ENCODE data around the gene R3HDM2.
"Not testable (repeated sequence)": the region's sequence is repeated elsewhere in the genome, so short reads cannot be mapped to it uniquely, and the experiment has no call there.

The R3HDM2 gene

DNA sequence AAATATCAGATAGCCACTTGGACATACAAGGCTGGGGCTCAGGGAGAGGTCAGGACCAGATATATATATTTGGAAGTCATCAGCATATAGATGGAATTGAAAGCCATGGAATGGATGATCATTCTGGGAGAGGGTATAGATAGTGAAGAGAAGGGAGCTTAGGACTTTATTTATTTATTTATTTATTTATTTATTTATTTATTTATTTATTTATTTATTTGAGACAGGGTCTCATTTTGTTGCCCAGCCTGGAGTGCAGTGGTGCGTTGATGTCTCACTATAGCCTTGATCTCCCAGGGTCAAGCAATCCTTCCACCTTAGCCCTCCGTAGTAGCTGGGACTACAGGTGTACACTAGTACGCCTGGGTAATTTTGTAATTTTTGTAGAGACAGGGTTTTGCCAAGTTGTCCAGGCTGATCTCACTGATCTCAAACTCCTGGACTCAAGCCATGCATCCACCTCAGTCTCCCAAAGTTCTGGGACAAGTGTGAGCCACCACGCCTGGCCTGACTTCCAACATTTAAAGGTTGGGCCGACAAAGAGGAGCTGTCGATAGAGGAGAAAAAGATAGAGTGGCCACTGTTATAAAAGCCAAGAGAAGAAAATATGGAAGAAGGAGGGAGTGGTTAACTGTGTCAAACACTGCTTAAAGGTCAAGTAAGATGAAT lies 15.6 kb upstream of the R3HDM2 start:
- H3K4me3 ChIP-seq (ENCODE audit: low read depth, low read length) = no peak overlapping the region
- DNase-seq (ENCODE audit: low read depth) = no peak
- TF ChIP-seq CTCF (IDR thresholded peaks at IDR 0.05; ENCODE audit: low read depth, low read length, missing control alignments) = no peak

DNA sequence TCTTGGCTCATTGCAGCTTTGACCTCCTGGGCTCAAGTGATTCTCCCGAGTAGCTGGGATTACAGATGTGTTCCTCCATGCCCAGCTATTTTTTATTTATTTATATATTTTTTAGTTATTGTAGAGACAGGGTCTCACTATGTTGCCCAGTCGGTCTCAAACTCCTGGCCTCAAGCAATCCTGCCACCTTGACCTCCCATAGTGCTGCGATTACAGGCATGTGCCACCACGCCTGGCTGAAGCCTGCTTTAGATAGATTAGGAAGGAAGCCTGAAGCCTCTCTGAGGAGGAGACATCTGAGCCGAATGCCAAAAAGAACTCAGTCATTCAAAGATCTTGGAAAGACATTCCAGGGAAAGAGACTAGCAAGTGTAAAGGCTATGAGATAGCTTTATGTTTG lies 13.9 kb upstream of the R3HDM2 start:
- no peak for TF ChIP-seq CTCF (IDR thresholded peaks at IDR 0.05; ENCODE audit: low read depth, low read length, missing control alignments)
- no peak overlapping the region for H3K4me3 ChIP-seq (ENCODE audit: low read depth, low read length)
- DNase-seq (ENCODE audit: low read depth) = no peak

DNA sequence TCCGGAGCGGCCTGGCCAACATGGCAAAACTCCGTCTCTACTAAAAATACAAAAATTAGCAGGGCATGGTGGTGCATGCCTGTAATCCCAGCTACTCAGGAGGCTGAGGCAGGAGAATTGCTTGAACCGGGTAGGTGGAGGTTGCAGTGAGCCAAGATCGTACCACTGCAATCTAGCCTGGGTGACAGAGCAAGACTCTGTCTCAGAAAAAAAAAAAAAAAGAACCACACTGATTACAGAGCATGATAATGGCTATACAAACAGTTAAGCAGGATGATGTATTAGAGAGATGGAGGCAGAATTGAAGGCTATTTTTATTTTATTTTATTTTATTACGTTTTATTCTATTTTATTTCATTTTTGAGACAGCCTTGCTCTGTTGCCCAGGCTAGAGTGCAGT lies 13.5 kb upstream of the R3HDM2 start:
- H3K4me3 ChIP-seq (ENCODE audit: low read depth, low read length); DNase-seq (ENCODE audit: low read depth): not testable (repeated sequence)

DNA sequence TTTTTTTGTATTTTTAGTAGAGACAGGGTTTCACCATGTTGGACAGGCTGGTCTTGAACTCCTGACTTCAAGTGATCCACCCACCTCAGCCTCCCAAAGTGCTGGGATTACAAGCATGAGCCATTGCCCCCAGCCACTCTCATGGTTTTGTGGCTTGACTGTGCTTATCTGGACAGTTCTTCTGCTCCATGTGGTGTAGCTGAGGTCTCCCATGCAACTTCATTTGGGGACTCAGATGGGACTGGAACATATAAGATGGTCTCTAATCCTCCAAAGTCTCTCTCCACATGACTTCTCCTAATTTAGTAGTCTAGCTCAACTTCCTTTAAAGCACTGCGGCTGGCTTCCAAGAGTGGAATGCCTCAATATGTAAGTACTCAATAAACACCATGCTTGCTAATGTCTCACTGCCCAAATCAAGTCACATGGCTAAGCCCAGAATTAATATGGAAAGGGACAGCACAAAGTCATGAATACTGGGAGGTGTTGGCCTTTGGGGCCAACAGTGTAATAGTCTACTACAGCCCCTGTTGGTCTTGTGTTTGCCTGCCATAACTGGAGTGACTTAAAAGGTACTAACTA lies 11.1 kb upstream of the R3HDM2 start:
- no peak for DNase-seq (ENCODE audit: low read depth)
- TF ChIP-seq CTCF (IDR thresholded peaks at IDR 0.05; ENCODE audit: low read depth, low read length, missing control alignments) = no peak
- no peak overlapping the region for H3K4me3 ChIP-seq (ENCODE audit: low read depth, low read length)

- H3K4me3 ChIP-seq (ENCODE audit: low read depth, low read length); DNase-seq (ENCODE audit: low read depth): not testable (repeated sequence)
Observed at GRCh38 chr12:57441393-57441792, 10.6 kb upstream of the R3HDM2 start.

DNA sequence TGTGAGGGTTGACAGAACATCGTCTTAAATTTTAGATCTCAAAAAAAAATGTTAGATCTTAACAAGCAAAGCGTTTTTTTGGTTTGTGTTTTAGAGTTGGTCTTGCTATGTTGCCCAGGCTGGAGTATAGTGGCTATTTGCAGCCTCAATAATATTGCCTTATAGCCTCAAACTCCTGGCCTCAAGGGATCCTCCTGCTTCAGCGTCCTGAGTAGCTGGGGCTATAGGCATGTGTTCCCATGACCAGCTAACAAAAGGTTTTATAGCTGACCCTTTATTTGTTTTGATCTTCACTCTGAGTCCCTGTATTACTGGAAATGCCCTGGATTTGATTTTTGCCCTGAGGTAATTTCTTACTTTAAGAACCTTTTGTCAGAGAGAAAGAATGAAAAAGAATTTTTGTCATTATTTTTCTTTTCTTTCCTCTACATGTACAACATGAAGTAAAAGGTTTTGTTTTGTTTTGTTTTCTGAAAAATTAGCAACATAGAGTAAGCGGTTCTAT lies 9.0 kb upstream of the R3HDM2 start:
- DNase-seq (ENCODE audit: low read depth) = no peak
- TF ChIP-seq CTCF (IDR thresholded peaks at IDR 0.05; ENCODE audit: low read depth, low read length, missing control alignments) = no peak
- no peak overlapping the region for H3K4me3 ChIP-seq (ENCODE audit: low read depth, low read length)

GRCh38 chr12:57438400-57438799 lies 7.6 kb upstream of the R3HDM2 start:
- TF ChIP-seq CTCF (IDR thresholded peaks at IDR 0.05; ENCODE audit: low read depth, low read length, missing control alignments) = no peak

GRCh38 chr12:57435293-57435692 lies 4.5 kb upstream of the R3HDM2 start:
- H3K4me3 ChIP-seq (ENCODE audit: low read depth, low read length) = no peak overlapping the region
- no peak for TF ChIP-seq CTCF (IDR thresholded peaks at IDR 0.05; ENCODE audit: low read depth, low read length, missing control alignments)
- no peak for DNase-seq (ENCODE audit: low read depth)

More at GRCh38 chr12:57438400-57438799, 7.6 kb upstream of the R3HDM2 start:
- H3K4me3 ChIP-seq (ENCODE audit: low read depth, low read length) = no peak overlapping the region
- no peak for DNase-seq (ENCODE audit: low read depth)
